Stomach (tissue), 9 donors: Measurements from ENCODE around the gene NAV2. TPM values are rescaled to one million over a fixed set of nuclear protein-coding genes. Genes with fewer than 3 reads are reported as not detected.

Experiments used
- DNase-seq, 2 donors: peaks; one replicate each; pipeline versions ENCODE4 v3.0.0 to v3.0.0-alpha.2; 2013 to 2019
- H3K27ac ChIP-seq, 5 donors: fragments of 200-600 bp in 4 of 5; sonication (generic) in 4 of 5; one replicate each; pipeline ENCODE4 v1.5.1; 2013 to 2019; ENCODE audit warnings: mild to moderate bottlenecking in 1 of 5, moderate library complexity in 1 of 5
- H3K27me3 ChIP-seq, 3 donors: fragments of 200-600 bp; sonication (generic); one replicate each; pipeline ENCODE4 v1.5.1; 2017 to 2019; ENCODE audit warnings: mixed run types in 1 of 3
- H3K36me3 ChIP-seq, 4 donors: fragments of 200-600 bp; sonication (generic); 1 replicate in 3 of 4; 2 replicates in 1 of 4; pipeline ENCODE4 v1.5.1; 2016 to 2019
- H3K4me1 ChIP-seq, 4 donors: fragments of 200-600 bp; sonication (generic); one replicate each; pipeline ENCODE4 v1.5.1; 2016 to 2019
- H3K4me3 ChIP-seq, 4 donors: fragments of 200-600 bp; sonication (generic) in 3 of 4; one replicate each; pipeline ENCODE4 v1.5.1; 2016 to 2019; ENCODE audit warnings: mild to moderate bottlenecking in 1 of 4
- H3K9me3 ChIP-seq, 4 donors: fragments of 200-600 bp; sonication (generic); one replicate each; pipeline ENCODE4 v1.5.1; 2016 to 2019
- CTCF ChIP-seq, 7 experiments: fragments of 450-650 bp in 4 of 7; fragments of 200-600 bp in 3 of 7; sonication (generic) in 3 of 7; IDR thresholded peaks; one replicate each; pipeline ENCODE4 v1.5.1; 2016 to 2019; ENCODE audit warnings: antibody characterized with exemption in 7 of 7, control low read depth in 2 of 7, mild to moderate bottlenecking in 1 of 7
- EP300 ChIP-seq: sonication (generic); formaldehyde crosslinking; IDR thresholded peaks from one replicate; pipeline ENCODE4 v1.6.1; 2017; ENCODE audit warnings: antibody characterized with exemption
- POLR2A ChIP-seq, 4 donors: fragments of 450-650 bp; IDR thresholded peaks; one replicate each; pipeline ENCODE4 v1.6.1; 2016; ENCODE audit warnings: antibody characterized with exemption in 4 of 4, control low read depth in 2 of 4, mild to moderate bottlenecking in 1 of 4, moderate library complexity in 1 of 4
- POLR2AphosphoS5 ChIP-seq, 3 donors: sonication (generic); formaldehyde crosslinking; IDR thresholded peaks; one replicate each; pipeline ENCODE4 v1.6.1; 2016; ENCODE audit warnings: antibody characterized with exemption in 3 of 3
- WGBS, 5 donors: extraction: QIAGEN DNeasy Blood & Tissue Kit in 3 of 5; methylation state at CpG; one replicate each; pipeline versions ENCODE4 v1.1.5 to v1.1.7; 2013 to 2018; 5-methylcytosine and 5-hydroxymethylcytosine counted together
- intact Hi-C: fragments of 100-400 bp; cut with DNase I; formaldehyde crosslinking; loops from one replicate; pipeline ENCODE4 v1.15.1; 2023; ENCODE audit warnings: low total_unique reads
- polyA plus RNA-seq, 3 donors: library from polyadenylated mRNA; stranded (reverse); fragments of 200-250 nt; gene quantifications; one replicate each; pipeline ENCODE4 v1.2.3, GENCODE V29; 2013
- total RNA-seq, 5 donors: library from RNA; depleted of rRNA; stranded (reverse); fragments of >200 nt; gene quantifications; one replicate each; pipeline versions ENCODE4 v1.1.0 to v1.2.3, GENCODE V29; 2014 to 2016
- donor health status: healthy with polysubstance abuse.
- donor health status: Bipolar disorder and iron deficiency.
- donor health status: healthy.

NAV2 gene
- total and polyA plus RNA-seq, 8 donors: 1.8 to 92.4 (median 7.9) TPM

- intact Hi-C loops: no loop called here
- H3K27ac ChIP-seq: no peak overlapping the region
- no peak for DNase-seq
- TF ChIP-seq POLR2A (IDR thresholded peaks at IDR 0.05) (no peak), POLR2AphosphoS5 (IDR thresholded peaks at IDR 0.05) (no peak), CTCF (IDR thresholded peaks at IDR 0.05) (no peak), EP300 (no peak)
- 85 to 89% (median 88%) methylated on average over 8 of the region's 8 CpGs for WGBS, 5 donors
- peaks cover 0 to 34% (median 15%) of the 10 kb centered on the region in 4 donors for H3K4me1 ChIP-seq
- no peak overlapping the region for H3K4me3 ChIP-seq
- H3K9me3 ChIP-seq: no peaks in the 10 kb centered on the region
- H3K27me3 ChIP-seq: no peaks in the 10 kb centered on the region
- no peaks in the 10 kb centered on the region for H3K36me3 ChIP-seq
Measured at GRCh38 chr11:20010156-20010850, 297.7 kb downstream of the NAV2 start.

GRCh38 chr11:20010851-20011225 lies 298.2 kb downstream of the NAV2 start:
- no peaks in the 10 kb centered on the region for H3K27me3 ChIP-seq
- intact Hi-C loops: no loop called here
- H3K27ac ChIP-seq: no peak overlapping the region
- 85 to 97% (median 96%) methylated on average over 3 of the region's 3 CpGs for WGBS, 5 donors
- peaks cover 0 to 34% (median 15%) of the 10 kb centered on the region in 4 donors for H3K4me1 ChIP-seq
- no peaks in the 10 kb centered on the region for H3K36me3 ChIP-seq
- no peak overlapping the region for H3K4me3 ChIP-seq
- no peak for TF ChIP-seq EP300
- TF ChIP-seq CTCF (IDR thresholded peaks at IDR 0.05): no peak
- TF ChIP-seq POLR2A (IDR thresholded peaks at IDR 0.05): no peak
- TF ChIP-seq POLR2AphosphoS5 (IDR thresholded peaks at IDR 0.05): no peak
- no peaks in the 10 kb centered on the region for H3K9me3 ChIP-seq
- DNase-seq: no peak

GRCh38 chr11:20011307-20011951 lies 298.8 kb downstream of the NAV2 start:
- Histone ChIP-seq H3K27ac (no peak overlapping the region), H3K4me1 (peaks cover 0 to 34% (median 15%) of the 10 kb centered on the region in 4 donors), H3K4me3 (no peak overlapping the region), H3K9me3 (no peaks in the 10 kb centered on the region), H3K27me3 (no peaks in the 10 kb centered on the region), H3K36me3 (no peaks in the 10 kb centered on the region)
- DNase-seq: no peak
- no peak for TF ChIP-seq POLR2A (IDR thresholded peaks at IDR 0.05)
- TF ChIP-seq EP300: no peak
- TF ChIP-seq CTCF (IDR thresholded peaks at IDR 0.05): no peak
- TF ChIP-seq POLR2AphosphoS5 (IDR thresholded peaks at IDR 0.05): no peak
- 69 to 82% (median 79%) methylated on average over 5 of the region's 5 CpGs for WGBS, 5 donors
- intact Hi-C loops: no loop called here

GRCh38 chr11:20013346-20014066 lies 300.9 kb downstream of the NAV2 start:
- H3K4me1 ChIP-seq: peaks cover 0 to 22% (median 8%) of the 10 kb centered on the region in 4 donors
- peak in 1 of 2 donors; percentile 69 for DNase-seq
- H3K9me3 ChIP-seq: no peaks in the 10 kb centered on the region
- intact Hi-C loops: no loop called here
- H3K4me3 ChIP-seq: no peak overlapping the region
- no peak overlapping the region for H3K27ac ChIP-seq
- no peaks in the 10 kb centered on the region for H3K36me3 ChIP-seq
- TF ChIP-seq EP300: no peak
- TF ChIP-seq POLR2A (IDR thresholded peaks at IDR 0.05): no peak
- no peak for TF ChIP-seq POLR2AphosphoS5 (IDR thresholded peaks at IDR 0.05)
- TF ChIP-seq CTCF (IDR thresholded peaks at IDR 0.05): no peak
- H3K27me3 ChIP-seq: no peaks in the 10 kb centered on the region
- WGBS, 5 donors: 45 to 65% (median 55%) methylated on average over 7 of the region's 7 CpGs
